ENCODE results near the gene RMDN3. TPM values are rescaled to one million over a fixed set of nuclear protein-coding genes. Genes with fewer than 3 reads are reported as not detected.
A peak's percentile ranks its signal among the peaks of the same experiment; 100 is the strongest.

The RMDN3 gene
- total RNA-seq, 2 donors from 2014 or later = 18.4 to 30.9 TPM

DNA sequence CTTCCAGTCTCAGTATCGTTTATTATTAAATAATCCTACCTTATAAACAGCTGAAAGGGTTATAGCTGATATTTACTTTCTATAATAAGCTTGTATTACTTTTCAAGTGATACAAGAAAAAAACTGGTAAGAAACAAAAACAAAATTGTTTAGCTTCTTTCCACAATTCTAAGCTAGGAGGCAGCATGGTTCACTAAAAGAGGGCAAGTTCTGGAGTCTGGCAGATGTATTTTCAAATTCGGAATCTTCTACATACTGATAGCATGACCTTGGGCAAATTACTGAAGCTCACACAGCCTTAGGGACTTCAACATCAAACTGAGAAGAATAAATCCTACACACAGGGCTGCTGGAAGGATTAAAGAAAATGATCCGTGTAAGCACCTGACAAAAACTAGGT lies 30.1 kb upstream of the RMDN3 start:
- no peak overlapping the region for H3K4me3 Mint-ChIP-seq
- peaks cover 16% of the 10 kb centered on the region for H3K4me1 Mint-ChIP-seq
- H3K27ac Mint-ChIP-seq = no peak overlapping the region
- no peaks in the 10 kb centered on the region for H3K27me3 Mint-ChIP-seq
- H3K9me3 Mint-ChIP-seq = no peaks in the 10 kb centered on the region
- peaks cover 6% of the 10 kb centered on the region for H3K36me3 Mint-ChIP-seq (ENCODE audit: low read depth)
- no peak for ATAC-seq (replicated peaks)

DNA sequence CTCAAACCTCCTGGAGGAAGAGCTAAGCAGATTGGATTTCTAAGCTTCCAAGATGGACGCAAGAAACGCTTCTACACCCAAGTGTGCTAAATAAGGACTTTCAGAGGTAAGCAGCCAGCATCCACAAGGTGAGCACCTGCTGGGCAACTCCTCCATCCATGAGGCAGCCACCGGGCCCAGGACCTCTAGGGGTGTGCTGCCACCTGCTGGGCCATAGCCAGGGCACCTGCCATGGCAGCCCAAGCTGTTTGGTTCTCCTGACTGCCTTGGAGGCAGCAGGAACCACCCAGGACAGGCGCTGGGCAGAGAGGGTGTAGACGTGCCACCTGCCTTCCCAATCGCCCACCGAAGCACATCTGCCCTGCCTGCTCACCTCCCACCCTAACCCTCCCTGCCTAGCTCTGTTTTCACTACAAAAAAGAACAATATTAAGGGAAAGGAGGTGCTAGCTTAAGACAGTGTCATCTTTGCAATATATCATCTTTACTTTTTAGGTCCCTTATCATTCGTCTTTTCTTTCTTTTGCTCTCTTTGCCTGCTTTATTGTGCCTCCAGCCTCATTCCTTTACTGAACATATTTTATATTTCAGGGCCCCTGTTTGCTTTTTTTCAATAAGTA lies 27.7 kb upstream of the RMDN3 start:
- peaks cover 18% of the 10 kb centered on the region for H3K36me3 Mint-ChIP-seq (ENCODE audit: low read depth)
- peak; percentile 86 for ATAC-seq (replicated peaks)
- H3K4me1 Mint-ChIP-seq = peaks cover 9% of the 10 kb centered on the region
- H3K27ac Mint-ChIP-seq = no peak overlapping the region
- no peaks in the 10 kb centered on the region for H3K9me3 Mint-ChIP-seq
- H3K27me3 Mint-ChIP-seq = no peaks in the 10 kb centered on the region
- no peak overlapping the region for H3K4me3 Mint-ChIP-seq

DNA sequence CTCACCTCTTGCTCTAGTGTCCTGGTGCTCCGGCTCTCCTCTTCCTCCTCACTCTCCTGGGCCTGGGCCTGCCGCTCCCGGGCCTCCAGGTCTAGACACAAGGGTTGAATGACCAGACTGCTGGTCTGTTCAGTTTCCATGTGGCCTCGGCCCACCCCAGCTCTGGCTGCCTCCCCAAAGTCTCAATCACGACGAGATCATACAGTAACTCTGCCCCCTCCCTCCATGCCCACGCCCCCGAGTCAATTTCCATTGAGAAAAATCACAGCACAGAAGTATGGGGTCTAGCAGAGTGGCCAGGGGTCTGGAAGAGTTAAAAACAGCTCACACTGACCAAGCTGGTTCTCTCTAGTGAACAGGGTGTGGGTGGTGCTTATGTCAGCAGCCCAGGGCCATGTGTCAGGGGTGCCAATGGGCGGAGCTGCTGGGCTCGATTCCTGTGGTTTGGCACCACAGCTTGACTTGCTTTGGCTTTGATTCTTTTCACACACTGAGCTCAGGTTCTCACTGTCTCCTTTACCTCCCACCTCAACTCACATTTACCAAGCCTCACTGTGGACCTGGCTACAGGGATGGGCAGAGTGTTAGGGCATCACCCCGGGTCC lies 21.6 kb upstream of the RMDN3 start:
- peaks cover 50% of the 10 kb centered on the region for H3K36me3 Mint-ChIP-seq (ENCODE audit: low read depth)
- peaks cover 7% of the 10 kb centered on the region for H3K4me1 Mint-ChIP-seq
- no peak overlapping the region for H3K4me3 Mint-ChIP-seq
- no peaks in the 10 kb centered on the region for H3K9me3 Mint-ChIP-seq
- ATAC-seq (replicated peaks) = peak; percentile 94
- peak overlapping the region; percentile 86 for H3K27ac Mint-ChIP-seq
- H3K27me3 Mint-ChIP-seq = no peaks in the 10 kb centered on the region

DNA sequence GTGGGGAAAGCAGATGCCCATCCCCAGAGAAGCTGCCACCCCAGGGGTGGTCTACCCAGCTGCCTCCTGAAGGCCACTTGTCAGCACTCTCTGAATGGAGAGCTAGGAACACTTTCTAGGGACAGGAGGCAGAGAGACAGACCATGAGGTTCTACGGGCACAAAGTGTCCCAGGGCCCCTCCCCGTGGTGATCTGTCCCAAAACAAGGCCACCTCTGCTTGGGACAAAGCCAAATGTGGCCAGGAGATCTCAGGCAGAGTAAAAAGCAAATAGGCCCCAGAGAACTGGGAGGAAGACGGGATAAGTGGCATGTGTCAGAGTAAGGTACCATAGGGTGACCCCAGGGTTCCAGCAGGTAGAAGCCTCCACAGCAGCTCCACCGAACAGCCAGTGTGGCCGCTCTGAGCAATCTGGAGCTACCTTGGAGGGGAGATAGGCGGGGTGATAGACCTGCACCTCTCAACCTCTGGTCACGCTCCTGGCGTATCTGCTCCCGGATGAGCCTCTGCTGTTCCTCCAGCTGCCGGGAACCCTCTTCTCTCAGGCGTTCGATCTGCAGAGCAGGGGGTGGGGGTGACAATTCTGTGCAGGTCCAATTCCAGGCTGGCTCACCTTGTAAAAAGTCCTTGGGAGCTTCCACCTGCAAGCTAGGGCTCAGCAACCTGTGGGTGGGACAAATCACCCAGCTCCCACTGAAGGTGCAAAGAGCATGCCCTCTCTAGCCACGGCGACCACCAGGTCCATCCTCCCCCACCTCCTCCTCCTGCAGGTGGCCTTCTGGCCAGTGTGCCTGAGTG lies 20.9 kb upstream of the RMDN3 start:
- no peaks in the 10 kb centered on the region for H3K27me3 Mint-ChIP-seq
- H3K4me1 Mint-ChIP-seq = peaks cover 7% of the 10 kb centered on the region
- no peak overlapping the region for H3K4me3 Mint-ChIP-seq
- H3K36me3 Mint-ChIP-seq (ENCODE audit: low read depth) = peaks cover 57% of the 10 kb centered on the region
- ATAC-seq (replicated peaks) = no peak
- H3K9me3 Mint-ChIP-seq = no peaks in the 10 kb centered on the region
- H3K27ac Mint-ChIP-seq = peak overlapping the region; percentile 86

DNA sequence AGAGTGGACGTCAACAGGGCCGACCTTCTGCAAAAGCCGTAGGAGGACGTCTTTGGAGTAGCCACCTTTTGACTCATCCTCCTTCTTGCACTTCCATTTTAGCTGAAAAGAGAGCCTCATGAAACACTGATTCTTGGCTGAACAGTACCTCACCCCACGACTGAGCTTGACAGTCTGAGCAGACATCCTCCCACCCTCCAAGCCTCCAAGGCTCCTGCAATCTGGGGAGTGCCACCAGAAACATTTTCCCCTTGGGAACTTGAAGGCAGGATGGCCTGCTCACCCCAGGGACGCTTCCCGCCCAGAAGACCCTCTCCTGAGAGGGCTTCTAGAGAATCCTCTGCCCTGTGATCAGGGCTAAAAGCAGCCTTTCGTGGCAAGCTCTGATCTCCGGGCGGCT lies 20.0 kb upstream of the RMDN3 start:
- no peak for ATAC-seq (replicated peaks)
- Mint-ChIP-seq H3K36me3 (ENCODE audit: low read depth) (peaks cover 57% of the 10 kb centered on the region), H3K4me1 (peaks cover 8% of the 10 kb centered on the region), H3K4me3 (no peak overlapping the region), H3K9me3 (no peaks in the 10 kb centered on the region), H3K27ac (no peak overlapping the region), H3K27me3 (no peaks in the 10 kb centered on the region)

DNA sequence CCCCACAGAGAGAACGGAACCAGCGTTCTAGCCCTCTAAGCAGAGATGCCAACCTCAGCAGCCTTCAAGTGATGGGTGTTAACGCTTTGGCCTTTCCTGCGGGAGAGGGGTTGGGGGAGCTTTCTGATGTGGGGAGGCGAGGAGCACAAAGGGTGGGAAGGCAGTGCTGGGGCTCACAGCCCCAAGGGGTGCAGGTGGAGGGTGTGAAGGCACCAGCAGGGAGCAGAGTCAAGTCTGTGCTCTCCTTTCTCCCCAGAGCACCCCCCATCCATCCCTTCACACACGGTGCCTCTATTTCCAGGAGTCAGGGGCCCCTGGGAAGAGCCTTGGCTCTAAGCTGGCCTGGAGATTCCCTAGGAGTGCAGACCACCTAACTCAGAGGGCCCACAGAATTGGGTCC lies 18.8 kb upstream of the RMDN3 start:
- Mint-ChIP-seq H3K4me1 (peaks cover 16% of the 10 kb centered on the region), H3K4me3 (no peak overlapping the region), H3K9me3 (no peaks in the 10 kb centered on the region), H3K27me3 (no peaks in the 10 kb centered on the region), H3K27ac (no peak overlapping the region), H3K36me3 (ENCODE audit: low read depth) (peaks cover 49% of the 10 kb centered on the region)
- ATAC-seq (replicated peaks) = no peak

DNA sequence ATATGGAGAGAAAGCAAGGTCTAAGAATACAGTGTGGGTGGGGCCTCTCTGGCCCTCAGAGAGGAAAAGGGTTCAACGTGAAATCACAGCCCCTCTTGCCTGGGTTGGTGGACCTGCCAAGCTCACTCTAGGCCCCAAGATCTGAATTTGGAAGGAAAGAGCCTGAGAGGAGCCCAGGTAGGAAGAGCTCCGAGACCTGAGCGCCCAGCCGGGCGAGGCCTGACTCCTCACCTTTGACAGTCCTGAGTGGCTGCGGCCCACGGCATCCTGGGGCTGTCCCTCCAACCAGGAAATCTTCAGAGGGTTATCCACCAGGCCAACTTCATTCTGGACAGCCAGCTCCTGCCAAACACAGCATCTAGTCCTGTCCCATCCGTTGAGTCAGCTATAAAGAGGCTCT lies 18.4 kb upstream of the RMDN3 start:
- no peaks in the 10 kb centered on the region for H3K27me3 Mint-ChIP-seq
- peaks cover 51% of the 10 kb centered on the region for H3K36me3 Mint-ChIP-seq (ENCODE audit: low read depth)
- H3K27ac Mint-ChIP-seq = no peak overlapping the region
- no peak for ATAC-seq (replicated peaks)
- H3K4me3 Mint-ChIP-seq = no peak overlapping the region
- H3K4me1 Mint-ChIP-seq = peaks cover 16% of the 10 kb centered on the region
- H3K9me3 Mint-ChIP-seq = no peaks in the 10 kb centered on the region

DNA sequence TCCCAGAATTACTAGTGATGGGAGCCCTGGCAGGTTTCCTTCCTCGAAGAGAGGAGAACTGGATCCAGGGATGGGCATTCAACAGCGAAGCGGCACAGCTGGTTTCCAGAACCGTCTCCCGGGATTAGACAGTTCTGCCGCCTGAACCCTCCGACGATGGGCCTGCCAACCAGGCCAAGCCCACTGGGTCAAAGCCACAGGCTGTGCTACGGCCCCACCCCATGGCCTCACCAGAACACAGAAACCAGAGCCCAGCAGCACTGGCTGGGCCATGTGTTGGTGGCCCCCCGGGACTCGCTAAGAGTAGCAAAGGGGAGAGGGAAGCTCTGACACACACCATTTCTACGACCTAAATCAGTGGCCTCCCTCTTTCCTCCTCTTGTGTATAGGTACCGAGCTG lies 17.0 kb upstream of the RMDN3 start:
- H3K4me1 Mint-ChIP-seq = peaks cover 16% of the 10 kb centered on the region
- no peak for ATAC-seq (replicated peaks)

DNA sequence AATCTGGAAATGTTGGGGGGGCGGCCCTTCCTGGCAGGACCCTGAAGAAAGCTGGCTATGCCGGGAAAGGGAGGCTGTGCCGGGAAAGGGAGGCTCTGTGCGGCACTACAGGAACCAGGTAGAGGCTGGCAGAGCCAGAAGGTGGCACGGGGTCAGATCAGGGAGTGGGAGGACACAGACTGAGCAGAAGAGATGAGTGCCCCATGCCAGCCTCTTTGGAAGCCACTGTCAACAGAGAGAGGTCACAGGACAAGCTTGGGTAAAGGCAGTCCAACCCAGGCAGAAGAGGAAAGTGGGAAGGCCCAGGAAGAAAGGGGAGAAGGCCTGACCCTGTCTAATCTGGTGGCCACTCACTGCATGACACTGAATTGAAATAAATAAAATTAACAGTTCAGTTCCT lies 16.2 kb upstream of the RMDN3 start:
- Mint-ChIP-seq H3K9me3 (no peaks in the 10 kb centered on the region), H3K27ac (peak overlapping the region; percentile 56), H3K36me3 (ENCODE audit: low read depth) (peaks cover 40% of the 10 kb centered on the region), H3K4me3 (no peak overlapping the region), H3K27me3 (no peaks in the 10 kb centered on the region), H3K4me1 (peaks cover 9% of the 10 kb centered on the region)
- no peak for ATAC-seq (replicated peaks)

More for the DNA sequence above, 17.0 kb upstream of the RMDN3 start:
- Mint-ChIP-seq H3K36me3 (ENCODE audit: low read depth) (peaks cover 48% of the 10 kb centered on the region), H3K27me3 (no peaks in the 10 kb centered on the region), H3K27ac (no peak overlapping the region), H3K9me3 (no peaks in the 10 kb centered on the region), H3K4me3 (no peak overlapping the region)

DNA sequence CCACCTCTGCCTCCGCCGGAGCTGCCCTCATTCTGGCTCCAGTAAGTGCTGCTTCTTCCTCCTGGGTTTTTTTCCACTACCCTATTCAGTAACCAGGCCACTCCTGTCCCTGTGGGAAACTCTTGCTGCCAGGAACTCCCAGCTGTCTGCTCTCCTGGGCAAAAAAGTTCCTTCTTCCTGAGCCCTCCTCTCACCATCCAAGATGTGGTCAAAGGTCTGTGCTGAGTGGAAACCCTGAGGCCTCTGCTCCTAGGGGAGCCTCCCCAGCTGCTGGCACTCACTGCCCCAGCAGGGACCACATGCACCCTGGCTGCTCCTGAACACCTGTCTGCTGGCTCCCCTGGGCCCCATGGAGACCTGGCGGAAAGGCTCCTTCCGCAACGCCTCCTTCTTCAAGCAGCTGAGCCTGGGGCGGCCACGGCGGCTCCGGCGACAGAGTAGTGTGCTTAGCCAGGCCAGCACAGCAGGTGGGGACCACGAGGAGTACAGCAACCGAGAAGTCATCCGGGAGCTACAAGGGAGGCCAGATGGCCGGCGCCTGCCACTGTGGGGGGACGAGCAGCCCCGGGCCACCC lies 15.2 kb upstream of the RMDN3 start:
- no peaks in the 10 kb centered on the region for H3K9me3 Mint-ChIP-seq
- ATAC-seq (replicated peaks) = no peak
- peaks cover 35% of the 10 kb centered on the region for H3K36me3 Mint-ChIP-seq (ENCODE audit: low read depth)
- peak overlapping the region; percentile 82 for H3K27ac Mint-ChIP-seq
- H3K27me3 Mint-ChIP-seq = no peaks in the 10 kb centered on the region
- H3K4me3 Mint-ChIP-seq = peak overlapping the region; percentile 51
- H3K4me1 Mint-ChIP-seq = peaks cover 14% of the 10 kb centered on the region

DNA sequence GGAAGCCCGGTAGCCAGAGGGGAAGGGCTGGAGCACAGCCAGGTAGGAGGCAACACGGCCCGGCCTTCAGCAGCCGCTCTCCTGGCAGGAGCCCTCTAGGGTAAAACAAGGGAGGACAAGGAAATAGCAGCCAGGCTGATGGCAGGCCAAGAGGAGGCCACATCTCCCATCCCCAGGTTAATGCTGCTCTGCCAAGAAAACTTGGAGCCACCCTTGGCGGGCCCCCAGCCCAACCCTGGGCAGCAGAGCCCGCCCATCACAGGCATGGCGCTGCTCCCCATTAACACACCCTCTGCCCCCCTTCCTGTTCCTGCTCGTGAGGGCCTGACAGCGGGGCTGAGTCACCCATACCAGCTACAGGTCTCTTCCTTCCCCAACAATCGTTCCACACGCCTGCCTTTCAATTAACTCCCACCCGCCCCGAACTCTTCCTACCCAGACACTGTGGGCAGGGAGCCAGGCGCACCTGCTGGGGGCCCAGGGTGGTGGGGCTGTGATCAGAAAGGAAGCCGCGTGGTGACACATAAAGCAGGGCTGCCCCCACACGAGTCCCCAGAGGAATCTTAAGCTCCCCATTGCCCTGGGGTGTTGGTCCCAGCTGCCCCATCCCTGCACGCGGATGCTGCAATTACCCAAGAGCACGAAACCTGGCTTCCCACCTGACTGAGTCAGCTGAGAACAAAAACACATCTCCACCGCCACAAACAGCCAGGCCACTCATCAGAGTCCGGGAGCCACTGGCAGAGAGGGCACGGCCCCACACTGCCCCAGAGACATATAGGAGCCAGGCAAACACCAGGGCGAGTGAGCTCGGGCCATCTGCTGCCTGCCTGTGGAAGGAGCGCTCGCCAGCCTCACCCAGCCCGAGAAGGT lies 14.5 kb upstream of the RMDN3 start, which contains the start of gene C15orf62:
Gene C15orf62, plus strand, starts transcription at position 707 of the 873 bp plus-strand sequence. CDS start 516 bp downstream, outside the sequence.
- Mint-ChIP-seq H3K4me3 (peak within 1 kb of the TSS; percentile 51), H3K27ac (peak within 1 kb of the TSS; percentile 82), H3K27me3 (no peaks in the 10 kb centered on the region), H3K36me3 (ENCODE audit: low read depth) (peaks cover 32% of the 10 kb centered on the region), H3K9me3 (no peaks in the 10 kb centered on the region), H3K4me1 (peaks cover 17% of the 10 kb centered on the region)
- ATAC-seq (replicated peaks) = peak; percentile 33

DNA sequence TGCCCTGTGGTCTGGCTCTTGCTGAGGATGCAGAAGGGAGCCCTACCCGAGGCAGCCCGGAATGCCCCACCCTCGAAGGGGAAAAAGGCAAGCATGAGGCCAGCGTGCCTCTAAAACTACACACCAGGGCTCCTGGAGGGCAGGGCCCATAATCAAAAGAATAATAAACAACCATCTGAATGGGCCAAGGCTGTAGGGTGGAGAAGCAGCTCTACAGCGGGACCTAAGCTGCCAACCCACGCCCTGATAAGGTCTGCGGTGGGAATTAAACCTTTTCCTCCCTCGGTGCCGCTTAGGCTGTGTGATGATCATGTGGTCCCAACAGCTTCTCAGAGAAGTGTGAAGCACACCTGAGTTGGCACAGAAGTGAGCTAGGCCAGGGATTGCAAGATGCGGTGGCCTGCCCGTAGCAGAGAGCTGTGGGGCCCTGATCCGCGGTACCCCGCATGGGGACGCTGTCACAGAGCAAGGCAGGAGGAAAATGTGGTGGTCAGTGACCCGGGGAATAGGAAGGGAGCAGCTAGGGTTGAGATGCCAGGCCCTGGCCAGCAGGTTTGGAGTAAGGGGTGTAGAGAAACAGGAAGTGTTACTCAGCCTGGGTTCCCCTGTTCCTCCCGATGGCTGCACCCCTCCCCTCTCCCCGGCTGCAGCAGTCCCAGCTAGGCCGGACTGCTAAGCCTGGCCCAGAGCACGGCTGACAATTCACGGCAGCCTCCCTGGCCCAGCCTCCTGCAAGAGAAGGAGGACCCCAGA lies 13.6 kb upstream of the RMDN3 start:
- H3K4me3 Mint-ChIP-seq = no peak overlapping the region
- H3K27ac Mint-ChIP-seq = peak overlapping the region; percentile 82
- no peaks in the 10 kb centered on the region for H3K9me3 Mint-ChIP-seq
- H3K36me3 Mint-ChIP-seq (ENCODE audit: low read depth) = peaks cover 27% of the 10 kb centered on the region
- H3K27me3 Mint-ChIP-seq = no peaks in the 10 kb centered on the region
- no peak for ATAC-seq (replicated peaks)
- H3K4me1 Mint-ChIP-seq = peaks cover 17% of the 10 kb centered on the region

DNA sequence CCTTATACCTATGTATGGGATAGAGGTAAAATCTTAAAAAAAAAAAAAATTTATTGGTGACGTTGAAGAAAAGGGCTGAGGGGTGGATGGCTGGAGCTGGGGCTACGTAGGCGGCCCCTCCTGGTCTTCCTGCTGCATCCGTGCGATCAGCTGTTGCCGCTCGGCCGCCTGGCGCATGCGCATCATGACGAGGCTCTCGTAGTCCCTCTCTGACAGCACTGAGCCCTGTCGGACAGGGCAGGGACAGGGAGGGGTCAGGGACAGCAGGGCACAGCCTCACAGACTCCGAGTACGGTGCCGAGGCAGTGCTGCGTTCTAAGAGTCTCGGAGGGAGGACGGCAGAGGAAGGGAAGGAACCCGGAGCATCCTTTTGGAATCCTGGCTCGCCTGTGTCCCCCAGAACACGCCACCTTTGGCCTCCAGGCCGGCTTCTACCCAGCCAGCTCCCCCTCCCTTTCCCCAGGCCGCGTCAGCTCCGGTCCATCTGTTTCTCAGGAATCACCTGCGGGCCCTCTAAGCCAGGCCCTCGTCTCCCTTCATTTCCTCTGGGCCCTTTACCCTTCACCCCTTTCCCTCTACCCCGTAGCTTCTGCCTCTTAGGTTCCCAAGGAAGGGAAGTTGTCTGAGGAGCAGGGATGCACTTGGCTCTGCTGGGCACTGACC lies 12.9 kb upstream of the RMDN3 start:
- H3K4me1 Mint-ChIP-seq = peaks cover 17% of the 10 kb centered on the region
- no peak overlapping the region for H3K4me3 Mint-ChIP-seq
- ATAC-seq (replicated peaks) = no peak
- H3K36me3 Mint-ChIP-seq (ENCODE audit: low read depth) = peaks cover 27% of the 10 kb centered on the region
- H3K27ac Mint-ChIP-seq = peak overlapping the region; percentile 82
- H3K9me3 Mint-ChIP-seq = no peaks in the 10 kb centered on the region
- no peaks in the 10 kb centered on the region for H3K27me3 Mint-ChIP-seq
